Measurements from ENCODE around the gene SMYD5.
A peak's percentile ranks its signal among the peaks of the same experiment; 100 is the strongest.

Gene SMYD5

DNA sequence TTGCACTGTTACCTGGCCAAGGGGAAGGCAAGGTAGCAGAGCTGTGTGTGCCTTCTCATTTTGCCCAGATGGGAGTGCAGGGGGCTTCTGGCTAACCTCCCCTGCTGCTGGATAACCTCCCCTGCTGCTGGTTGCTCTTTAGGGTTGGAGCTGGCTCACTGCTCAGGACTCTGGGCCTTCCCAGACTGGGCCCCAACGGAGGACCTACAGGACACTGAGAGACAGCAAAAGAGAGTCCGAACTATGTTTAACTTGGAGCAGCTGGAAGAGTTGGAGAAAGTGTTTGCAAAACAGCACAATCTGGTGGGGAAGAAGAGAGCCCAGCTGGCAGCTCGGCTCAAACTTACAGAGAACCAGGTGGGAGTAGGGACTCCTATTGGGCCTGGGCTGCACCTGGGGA, 5.8 kb upstream of the SMYD5 start:
- H3K36me3 ChIP-seq (ENCODE audit: control insufficient read depth, insufficient read depth, low read length), result no peaks in the 10 kb centered on the region
- H3K9me3 ChIP-seq (ENCODE audit: control insufficient read depth, low read length), result no peaks in the 10 kb centered on the region
- WGBS, 2 experiments (ENCODE audit: insufficient coverage in 2 of 2), result 81 to 100% methylated on average over 2 to 3 of the region's 3 CpGs
- H3K27ac ChIP-seq (ENCODE audit: low read depth, low read length, severe bottlenecking), result no peak overlapping the region
- no peak overlapping the region for H3K4me3 ChIP-seq (ENCODE audit: extremely low read depth, insufficient read depth, low read length, poor library complexity, severe bottlenecking)
- H3K4me1 ChIP-seq (ENCODE audit: control insufficient read depth, insufficient read depth, low read length, poor library complexity, severe bottlenecking), result peaks cover 5% of the 10 kb centered on the region

DNA sequence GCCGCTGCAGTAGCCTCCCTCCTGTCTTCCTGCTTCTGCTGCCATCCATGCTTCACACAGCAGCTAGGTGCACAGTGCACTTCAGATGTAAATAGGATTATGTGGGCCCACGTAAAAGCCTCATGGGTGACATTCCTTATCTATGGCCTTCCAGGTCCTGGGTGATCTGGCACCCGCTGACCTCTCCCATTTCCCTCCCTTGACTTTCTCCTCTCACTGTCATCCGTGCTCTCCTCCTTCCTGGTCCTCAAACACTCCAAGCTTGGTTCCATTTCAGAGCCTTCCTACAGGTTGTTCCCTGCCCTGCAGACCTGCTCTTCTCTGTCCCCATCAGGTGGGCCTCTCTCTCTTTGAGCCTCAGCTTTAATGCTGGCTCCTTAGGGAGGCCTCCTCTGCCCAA, 4.0 kb upstream of the SMYD5 start:
- WGBS, 2 experiments (ENCODE audit: insufficient coverage in 2 of 2), result 90 to 91% methylated on average over 4 of the region's 4 CpGs
- Histone ChIP-seq H3K9me3 (ENCODE audit: control insufficient read depth, low read length) (no peaks in the 10 kb centered on the region), H3K4me1 (ENCODE audit: control insufficient read depth, insufficient read depth, low read length, poor library complexity, severe bottlenecking) (peaks cover 9% of the 10 kb centered on the region), H3K27ac (ENCODE audit: low read depth, low read length, severe bottlenecking) (no peak overlapping the region), H3K36me3 (ENCODE audit: control insufficient read depth, insufficient read depth, low read length) (no peaks in the 10 kb centered on the region), H3K4me3 (ENCODE audit: extremely low read depth, insufficient read depth, low read length, poor library complexity, severe bottlenecking) (no peak overlapping the region)

DNA sequence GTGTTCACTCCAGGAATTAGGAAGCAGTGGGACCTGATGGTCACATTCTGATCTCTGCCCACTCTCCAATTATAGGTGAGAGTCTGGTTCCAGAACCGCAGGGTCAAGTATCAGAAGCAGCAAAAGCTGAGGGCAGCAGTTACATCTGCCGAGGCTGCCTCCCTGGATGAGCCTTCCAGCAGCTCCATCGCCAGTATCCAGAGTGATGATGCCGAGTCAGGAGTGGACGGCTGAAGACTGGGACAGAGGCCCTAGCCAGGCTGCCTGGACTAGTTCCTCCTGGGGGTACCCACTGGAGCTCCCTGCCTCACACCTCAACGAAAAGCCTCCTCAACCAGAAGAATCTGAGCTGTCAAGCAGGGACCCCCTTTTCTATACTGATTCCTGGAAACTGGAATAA, 3.3 kb upstream of the SMYD5 start:
- H3K9me3 ChIP-seq (ENCODE audit: control insufficient read depth, low read length), result no peaks in the 10 kb centered on the region
- no peak overlapping the region for H3K27ac ChIP-seq (ENCODE audit: low read depth, low read length, severe bottlenecking)
- H3K4me3 ChIP-seq (ENCODE audit: extremely low read depth, insufficient read depth, low read length, poor library complexity, severe bottlenecking), result no peak overlapping the region
- WGBS, 2 experiments (ENCODE audit: insufficient coverage in 2 of 2), result 83 to 93% methylated on average over 4 to 5 of the region's 6 CpGs
- peaks cover 13% of the 10 kb centered on the region for H3K4me1 ChIP-seq (ENCODE audit: control insufficient read depth, insufficient read depth, low read length, poor library complexity, severe bottlenecking)
- no peaks in the 10 kb centered on the region for H3K36me3 ChIP-seq (ENCODE audit: control insufficient read depth, insufficient read depth, low read length)

DNA sequence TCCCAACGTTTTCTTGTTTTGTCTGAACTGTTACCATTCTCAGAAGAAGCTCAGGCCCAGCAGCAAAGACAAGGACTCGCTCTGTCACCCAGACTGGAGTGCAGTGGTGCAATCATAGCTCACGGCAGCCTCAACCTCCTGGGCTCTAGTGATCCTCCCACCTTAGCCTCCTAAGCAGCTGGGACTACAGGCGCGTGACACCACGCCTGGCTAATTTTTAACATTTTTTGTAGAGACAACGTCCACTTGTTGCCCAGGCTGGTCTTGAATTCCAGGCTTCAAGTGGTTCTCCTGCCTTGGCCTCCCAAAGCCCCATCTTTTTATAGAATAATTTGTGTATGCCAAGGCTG, 2.0 kb upstream of the SMYD5 start:
- WGBS, 2 experiments (ENCODE audit: insufficient coverage in 2 of 2), result 76 to 85% methylated on average over 7 of the region's 7 CpGs
- H3K9me3 ChIP-seq (ENCODE audit: control insufficient read depth, low read length), result no peaks in the 10 kb centered on the region
- H3K36me3 ChIP-seq (ENCODE audit: control insufficient read depth, insufficient read depth, low read length), result no peaks in the 10 kb centered on the region
- H3K4me1 ChIP-seq (ENCODE audit: control insufficient read depth, insufficient read depth, low read length, poor library complexity, severe bottlenecking), result peaks cover 13% of the 10 kb centered on the region
- H3K27ac ChIP-seq (ENCODE audit: low read depth, low read length, severe bottlenecking), result peak overlapping the region; percentile 41
- H3K4me3 ChIP-seq (ENCODE audit: extremely low read depth, insufficient read depth, low read length, poor library complexity, severe bottlenecking), result no peak overlapping the region

DNA sequence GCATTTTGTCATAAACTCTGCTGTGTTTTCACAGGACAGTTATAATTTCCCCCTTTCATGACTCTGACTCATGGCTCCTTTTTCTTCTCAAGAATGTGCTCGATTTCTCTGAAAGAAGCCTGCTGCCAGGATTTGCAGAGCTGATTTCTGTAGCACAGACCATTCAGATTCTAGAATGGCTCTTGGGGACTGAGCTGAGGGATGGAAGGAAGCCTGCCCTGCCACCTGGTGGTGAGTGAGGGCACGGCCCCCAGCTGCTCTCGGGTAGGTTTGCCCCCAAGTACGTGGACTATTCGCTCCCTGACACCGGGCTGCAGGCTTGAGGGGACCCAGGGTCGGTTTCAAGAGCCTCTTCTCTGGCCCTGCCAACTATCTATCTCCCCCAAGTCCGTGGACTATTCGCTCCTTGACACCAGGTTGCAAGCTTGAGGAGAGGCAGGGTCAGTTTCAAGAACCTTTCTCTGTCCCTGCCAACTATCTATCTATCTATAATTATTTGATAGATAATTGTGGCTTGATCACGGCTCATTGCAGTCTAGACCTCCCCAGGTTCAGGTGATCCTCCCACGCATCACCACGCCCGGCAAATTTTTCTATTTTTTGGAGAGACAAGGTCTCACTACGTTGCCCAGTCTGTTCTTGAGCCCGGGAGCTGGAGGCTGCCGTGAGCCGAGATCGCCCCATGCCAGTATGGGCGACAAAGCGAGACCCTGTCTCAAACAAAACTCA, 1.4 kb upstream of the SMYD5 start:
- Histone ChIP-seq H3K36me3 (ENCODE audit: control insufficient read depth, insufficient read depth, low read length) (no peaks in the 10 kb centered on the region), H3K4me1 (ENCODE audit: control insufficient read depth, insufficient read depth, low read length, poor library complexity, severe bottlenecking) (peaks cover 13% of the 10 kb centered on the region), H3K27ac (ENCODE audit: low read depth, low read length, severe bottlenecking) (peak overlapping the region; percentile 41), H3K4me3 (ENCODE audit: extremely low read depth, insufficient read depth, low read length, poor library complexity, severe bottlenecking) (no peak overlapping the region), H3K9me3 (ENCODE audit: control insufficient read depth, low read length) (no peaks in the 10 kb centered on the region)
- 42 to 53% methylated on average over 17 to 18 of the region's 20 CpGs for WGBS, 2 experiments (ENCODE audit: insufficient coverage in 2 of 2)

DNA sequence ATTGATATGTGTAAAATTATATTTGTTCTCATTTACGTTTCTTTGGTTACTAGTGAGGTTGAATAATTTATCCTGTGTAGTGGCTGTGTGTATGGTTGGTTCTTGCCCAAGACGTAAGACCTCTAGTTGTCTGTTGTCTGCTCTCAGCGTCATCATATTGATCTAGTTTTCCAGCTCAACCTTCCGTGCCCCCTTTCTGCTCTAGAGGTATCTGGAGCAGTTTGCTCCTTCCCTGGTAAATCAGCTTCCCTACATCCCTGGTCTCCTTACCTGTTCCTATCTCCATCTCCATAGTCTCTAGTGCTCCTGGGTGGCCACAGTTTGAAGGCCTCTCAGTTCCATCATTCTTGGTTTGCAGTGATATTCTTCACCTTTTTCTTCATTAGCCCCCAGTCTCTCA, 1.2 kb downstream of the SMYD5 start:
- 67 to 88% methylated on average over 1 to 3 of the region's 4 CpGs for WGBS, 2 experiments (ENCODE audit: insufficient coverage in 2 of 2)
- H3K4me3 ChIP-seq (ENCODE audit: extremely low read depth, insufficient read depth, low read length, poor library complexity, severe bottlenecking), result peak overlapping the region; percentile 82
- peaks cover 12% of the 10 kb centered on the region for H3K36me3 ChIP-seq (ENCODE audit: control insufficient read depth, insufficient read depth, low read length)
- H3K27ac ChIP-seq (ENCODE audit: low read depth, low read length, severe bottlenecking), result no peak overlapping the region
- H3K9me3 ChIP-seq (ENCODE audit: control insufficient read depth, low read length), result no peaks in the 10 kb centered on the region
- H3K4me1 ChIP-seq (ENCODE audit: control insufficient read depth, insufficient read depth, low read length, poor library complexity, severe bottlenecking), result peaks cover 13% of the 10 kb centered on the region

DNA sequence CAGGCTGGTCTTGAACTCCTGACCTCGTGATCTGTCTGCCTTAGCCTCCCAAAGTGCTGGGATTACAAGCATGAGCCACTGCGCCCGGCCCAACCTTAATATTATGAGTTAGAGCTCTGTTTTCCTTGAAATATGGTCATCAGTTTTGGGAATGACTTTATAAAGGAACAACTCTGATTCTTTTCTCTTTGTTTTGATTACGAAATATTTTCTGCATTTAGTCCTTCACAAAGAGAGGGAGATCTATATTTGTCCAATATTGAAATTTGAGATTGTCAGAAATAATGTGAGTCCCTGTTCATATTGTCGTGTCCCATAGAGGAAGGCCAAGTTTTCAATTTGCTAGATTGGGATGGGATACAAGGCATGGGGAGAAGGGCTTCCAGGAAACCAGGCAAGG, 3.1 kb downstream of the SMYD5 start:
- Histone ChIP-seq H3K27ac (ENCODE audit: low read depth, low read length, severe bottlenecking) (no peak overlapping the region), H3K36me3 (ENCODE audit: control insufficient read depth, insufficient read depth, low read length) (peaks cover 31% of the 10 kb centered on the region), H3K9me3 (ENCODE audit: control insufficient read depth, low read length) (no peaks in the 10 kb centered on the region), H3K4me1 (ENCODE audit: control insufficient read depth, insufficient read depth, low read length, poor library complexity, severe bottlenecking) (peaks cover 10% of the 10 kb centered on the region), H3K4me3 (ENCODE audit: extremely low read depth, insufficient read depth, low read length, poor library complexity, severe bottlenecking) (no peak overlapping the region)
- 94 to 95% methylated on average over 3 to 4 of the region's 5 CpGs for WGBS, 2 experiments (ENCODE audit: insufficient coverage in 2 of 2)

DNA sequence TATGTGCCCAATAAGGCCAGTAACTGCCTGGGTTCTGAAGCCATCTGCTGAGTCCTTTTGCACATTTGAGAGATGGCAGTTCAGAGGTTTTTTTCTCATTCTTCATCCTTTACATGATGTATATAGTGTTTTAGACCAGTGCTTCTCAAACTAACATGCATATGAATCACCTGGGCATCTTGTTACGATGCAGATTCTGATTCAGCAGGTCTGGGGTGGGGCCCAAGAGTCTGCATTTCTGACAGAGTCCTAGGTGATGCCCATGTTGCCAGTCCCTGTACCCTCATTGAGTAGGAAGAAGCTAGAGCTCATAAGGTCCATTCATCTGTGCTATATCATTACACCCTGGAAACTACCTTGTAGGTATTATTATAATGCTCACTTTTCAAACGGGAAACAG, 3.8 kb downstream of the SMYD5 start:
- Histone ChIP-seq H3K4me3 (ENCODE audit: extremely low read depth, insufficient read depth, low read length, poor library complexity, severe bottlenecking) (no peak overlapping the region), H3K4me1 (ENCODE audit: control insufficient read depth, insufficient read depth, low read length, poor library complexity, severe bottlenecking) (peaks cover 9% of the 10 kb centered on the region), H3K27ac (ENCODE audit: low read depth, low read length, severe bottlenecking) (no peak overlapping the region), H3K9me3 (ENCODE audit: control insufficient read depth, low read length) (no peaks in the 10 kb centered on the region), H3K36me3 (ENCODE audit: control insufficient read depth, insufficient read depth, low read length) (peaks cover 37% of the 10 kb centered on the region)
- WGBS, 2 experiments (ENCODE audit: insufficient coverage in 2 of 2), result 100% methylated on average over 1 of the region's 2 CpGs; no CpG with 5 or more reads in 1 of the 2 experiments

DNA sequence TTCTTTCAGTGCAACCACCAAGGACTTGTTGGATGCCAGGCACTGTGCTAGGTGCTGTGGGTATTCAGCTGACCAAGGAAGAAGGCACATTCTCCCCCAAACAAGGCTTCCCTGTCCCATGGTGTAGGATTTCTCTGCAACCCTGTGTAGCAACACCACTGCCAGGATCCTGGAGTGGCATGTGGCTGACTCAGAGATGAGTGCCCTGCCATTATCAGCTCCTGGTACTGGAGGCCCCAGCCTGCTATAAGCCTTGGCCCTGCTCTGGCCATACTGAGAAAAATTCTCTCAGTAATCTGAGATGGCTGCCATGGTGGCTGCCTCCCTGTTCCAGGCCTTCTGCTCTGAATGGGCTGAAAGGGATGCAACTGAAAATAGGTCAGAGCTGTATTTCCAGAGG, 4.3 kb downstream of the SMYD5 start:
- Histone ChIP-seq H3K36me3 (ENCODE audit: control insufficient read depth, insufficient read depth, low read length) (peaks cover 42% of the 10 kb centered on the region), H3K4me1 (ENCODE audit: control insufficient read depth, insufficient read depth, low read length, poor library complexity, severe bottlenecking) (peaks cover 8% of the 10 kb centered on the region), H3K4me3 (ENCODE audit: extremely low read depth, insufficient read depth, low read length, poor library complexity, severe bottlenecking) (no peak overlapping the region), H3K9me3 (ENCODE audit: control insufficient read depth, low read length) (no peaks in the 10 kb centered on the region), H3K27ac (ENCODE audit: low read depth, low read length, severe bottlenecking) (no peak overlapping the region)

DNA sequence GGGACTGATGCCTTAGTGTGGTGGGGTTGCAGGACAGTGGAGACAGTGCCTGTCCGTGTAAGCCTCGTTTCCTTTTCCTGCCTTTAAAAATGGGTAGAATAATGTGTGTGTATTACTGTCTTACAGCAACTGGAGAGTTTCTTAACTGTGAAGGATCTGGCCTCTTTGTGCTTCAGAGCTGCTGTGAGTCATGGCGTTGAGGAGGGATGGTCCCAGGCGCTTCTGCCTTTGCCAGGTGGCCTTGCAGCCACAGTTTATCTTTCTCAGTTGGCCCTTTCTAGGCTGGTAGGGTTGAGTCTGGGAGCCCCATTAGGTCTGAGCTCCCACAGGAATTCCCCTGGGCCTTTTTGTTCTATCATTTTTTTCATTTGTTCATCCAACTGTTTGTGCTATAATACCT, 9.8 kb downstream of the SMYD5 start:
- Histone ChIP-seq H3K27ac (ENCODE audit: low read depth, low read length, severe bottlenecking) (no peak overlapping the region), H3K4me3 (ENCODE audit: extremely low read depth, insufficient read depth, low read length, poor library complexity, severe bottlenecking) (no peak overlapping the region), H3K4me1 (ENCODE audit: control insufficient read depth, insufficient read depth, low read length, poor library complexity, severe bottlenecking) (no peaks in the 10 kb centered on the region), H3K36me3 (ENCODE audit: control insufficient read depth, insufficient read depth, low read length) (peaks cover 83% of the 10 kb centered on the region), H3K9me3 (ENCODE audit: control insufficient read depth, low read length) (no peaks in the 10 kb centered on the region)
- 90 to 92% methylated on average over 4 of the region's 4 CpGs for WGBS, 2 experiments (ENCODE audit: insufficient coverage in 2 of 2)

DNA sequence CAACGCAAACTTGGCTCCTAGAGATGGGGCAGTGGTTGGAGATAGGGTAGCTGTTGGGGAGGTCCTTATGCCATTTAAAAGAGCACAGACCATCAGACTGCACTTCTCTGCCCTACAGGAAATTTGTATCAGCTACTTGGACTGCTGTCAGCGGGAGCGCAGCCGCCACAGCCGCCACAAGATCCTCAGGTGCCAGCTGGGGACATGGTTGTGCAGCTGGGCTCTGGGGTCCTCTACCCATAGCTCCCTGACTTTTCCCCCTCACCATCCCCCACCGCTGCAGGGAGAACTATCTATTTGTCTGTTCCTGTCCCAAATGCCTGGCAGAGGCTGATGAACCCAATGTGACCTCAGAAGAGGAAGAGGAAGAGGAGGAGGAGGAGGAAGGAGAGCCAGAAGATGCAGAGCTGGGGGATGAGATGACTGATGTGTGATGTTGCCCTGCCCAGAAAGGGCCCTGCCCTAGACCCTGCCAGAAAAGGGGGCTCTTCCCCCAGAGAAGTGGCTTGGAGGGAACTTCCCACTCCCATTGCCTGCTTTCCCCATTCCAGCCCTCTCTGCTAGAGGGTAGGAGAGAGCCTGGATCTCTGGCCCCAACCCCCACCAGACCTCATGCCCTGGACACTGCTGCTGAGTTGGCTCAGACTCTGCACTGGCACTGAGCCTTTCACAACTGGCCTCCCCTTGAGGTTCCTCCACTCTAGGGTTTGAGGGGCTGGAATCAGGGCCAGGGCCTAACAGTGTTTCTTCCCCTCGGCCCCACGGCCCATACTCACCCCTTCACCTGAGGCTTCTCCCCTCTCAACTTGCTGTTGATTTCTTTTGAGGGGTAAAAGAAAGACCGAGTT, 11.7 kb downstream of the SMYD5 start:
- H3K27ac ChIP-seq (ENCODE audit: low read depth, low read length, severe bottlenecking), result no peak overlapping the region
- no peaks in the 10 kb centered on the region for H3K4me1 ChIP-seq (ENCODE audit: control insufficient read depth, insufficient read depth, low read length, poor library complexity, severe bottlenecking)
- peaks cover 80% of the 10 kb centered on the region for H3K36me3 ChIP-seq (ENCODE audit: control insufficient read depth, insufficient read depth, low read length)
- WGBS, 2 experiments (ENCODE audit: insufficient coverage in 2 of 2), result 97 to 100% methylated on average over 5 of the region's 9 CpGs
- no peaks in the 10 kb centered on the region for H3K9me3 ChIP-seq (ENCODE audit: control insufficient read depth, low read length)
- H3K4me3 ChIP-seq (ENCODE audit: extremely low read depth, insufficient read depth, low read length, poor library complexity, severe bottlenecking), result no peak overlapping the region

Data from mesodermal cell (in vitro differentiated cells).